Stimulated activated CD8-positive, alpha-beta memory T cell treated with anti-CD3 and anti-CD28 coated beads, Interleukin-12 subunit alpha, Interleukin-12 subunit beta, amount 100 ng/mL, for 1 hour (primary cell): Measurements from ENCODE around the gene CASP4.
"Not testable (repeated sequence)": the region's sequence is repeated elsewhere in the genome, so short reads cannot be mapped to it uniquely, and the experiment has no call there.

Experiments
- DNase-seq: peaks from one replicate; pipeline ENCODE4 v3.0.0-alpha.2; 2020; ENCODE audit warnings: low read depth

The CASP4 gene

GRCh38 chr11:104956528-104956927 lies 11.8 kb downstream of the CASP4 start:
- no peak for DNase-seq

- no peak for DNase-seq
These were observed 21.5 kb downstream of the CASP4 start for GRCh38 chr11:104946907-104947306.

GRCh38 chr11:104944076-104944475 lies 24.3 kb downstream of the CASP4 start:
- no peak for DNase-seq

- no peak for DNase-seq
These were observed 24.8 kb downstream of the CASP4 start for GRCh38 chr11:104943561-104943960.

GRCh38 chr11:104934594-104934993 lies 33.8 kb downstream of the CASP4 start:
- no peak for DNase-seq

- not testable (repeated sequence) for DNase-seq
These were observed 34.3 kb downstream of the CASP4 start for GRCh38 chr11:104934073-104934472.

GRCh38 chr11:104928811-104929210 lies 39.6 kb downstream of the CASP4 start:
- DNase-seq, result no peak

GRCh38 chr11:104926771-104927611 lies 41.4 kb downstream of the CASP4 start:
- DNase-seq, result no peak

- no peak for DNase-seq
These were observed 42.5 kb downstream of the CASP4 start for GRCh38 chr11:104925850-104926249.

GRCh38 chr11:104918113-104918824 lies 50.1 kb downstream of the CASP4 start:
- no peak for DNase-seq

- DNase-seq, result no peak
These were observed 50.9 kb downstream of the CASP4 start for GRCh38 chr11:104917271-104918112.

GRCh38 chr11:104916442-104916841 lies 51.9 kb downstream of the CASP4 start:
- DNase-seq, result no peak

- no peak for DNase-seq
These were observed 56.3 kb downstream of the CASP4 start for GRCh38 chr11:104912102-104912501.

- DNase-seq, result no peak
These were observed 60.2 kb downstream of the CASP4 start for GRCh38 chr11:104908186-104908531.

GRCh38 chr11:104907521-104908185 lies 60.7 kb downstream of the CASP4 start:
- DNase-seq, result no peak

GRCh38 chr11:104905271-104905670 lies 63.1 kb downstream of the CASP4 start:
- no peak for DNase-seq

- DNase-seq, result no peak
These were observed 69.1 kb downstream of the CASP4 start for GRCh38 chr11:104899226-104899625.

GRCh38 chr11:104898685-104899013 lies 69.7 kb downstream of the CASP4 start:
- DNase-seq, result no peak

GRCh38 chr11:104897891-104898684 lies 70.3 kb downstream of the CASP4 start, which contains the start of gene CASP12:
Gene CASP12 (minus strand): TSS chr11:104898460.
- DNase-seq, result no peak

- no peak for DNase-seq
These were observed 72.7 kb downstream of the CASP4 start for GRCh38 chr11:104895634-104896033.

- no peak for DNase-seq
These were observed 74.5 kb downstream of the CASP4 start for GRCh38 chr11:104893876-104894275.
